Activated T-cell treated with anti-CD3 and anti-CD28 coated beads, Interleukin-2, amount 50 U/mL, for 48 hours (primary cell): ENCODE results near the gene AAK1.
"Not testable (repeated sequence)": the region's sequence is repeated elsewhere in the genome, so short reads cannot be mapped to it uniquely, and the experiment has no call there.

Experiments used
- DNase-seq, 2 experiments: peaks; one replicate each; pipeline ENCODE4 v3.0.0-alpha.2; 2020

AAK1 gene

GRCh38 chr2:69643602-69644505 is at the start of gene AAK1:
AAK1 (minus strand) TSS chr2:69643739; CDS start chr2:69643040, 699 bp downstream.
- peak; percentile 92 to 94 for DNase-seq

- no peak for DNase-seq
These were observed 48.9 kb upstream of the AAK1 start for GRCh38 chr2:69692424-69692823.

GRCh38 chr2:69689969-69690368 is 46.4 kb upstream of the AAK1 start:
- no peak for DNase-seq

GRCh38 chr2:69689466-69689865 is 45.9 kb upstream of the AAK1 start:
- no peak for DNase-seq

- no peak for DNase-seq
These were observed 44.6 kb upstream of the AAK1 start for GRCh38 chr2:69687971-69688611.

- DNase-seq, result no peak
These were observed 43.3 kb upstream of the AAK1 start for GRCh38 chr2:69686813-69687212.

GRCh38 chr2:69685321-69686048 is 41.9 kb upstream of the AAK1 start:
- DNase-seq, result peak; percentile 57 to 61

GRCh38 chr2:69683170-69683971 is 39.8 kb upstream of the AAK1 start:
- no peak for DNase-seq

- DNase-seq, result no peak
These were observed 39.0 kb upstream of the AAK1 start for GRCh38 chr2:69682525-69682924.

GRCh38 chr2:69680001-69680675 is 36.6 kb upstream of the AAK1 start:
- no peak for DNase-seq

GRCh38 chr2:69677914-69678313 is 34.4 kb upstream of the AAK1 start:
- no peak for DNase-seq

- DNase-seq, result no peak
These were observed 32.6 kb upstream of the AAK1 start for GRCh38 chr2:69676146-69676545.

GRCh38 chr2:69674316-69674670 is 30.8 kb upstream of the AAK1 start:
- DNase-seq, result no peak

- DNase-seq, result not testable (repeated sequence)
These were observed 29.6 kb upstream of the AAK1 start for GRCh38 chr2:69673098-69673497.

GRCh38 chr2:69669666-69670065 is 26.1 kb upstream of the AAK1 start:
- DNase-seq, result no peak

- no peak for DNase-seq
These were observed 25.1 kb upstream of the AAK1 start for GRCh38 chr2:69668598-69668997.

GRCh38 chr2:69667805-69668382 is 24.4 kb upstream of the AAK1 start:
- no peak for DNase-seq

- no peak for DNase-seq
These were observed 21.6 kb upstream of the AAK1 start for GRCh38 chr2:69665152-69665551.

GRCh38 chr2:69663860-69664259 is 20.3 kb upstream of the AAK1 start:
- no peak for DNase-seq

GRCh38 chr2:69662547-69662946 is 19.0 kb upstream of the AAK1 start:
- DNase-seq, result not testable (repeated sequence)

GRCh38 chr2:69660637-69661036 is 17.1 kb upstream of the AAK1 start:
- DNase-seq, result no peak
